HEK293T (cell line): ENCODE data around the gene NAT9.

Experiments
- CTCF ChIA-PET: fragments of 350-600 bp; formaldehyde crosslinking; extraction: SDS; loops from one replicate; lab custom pipeline; 2021; ENCODE audit warnings: antibody characterized with exemption, inconsistent platforms; lab: Yijun Ruan, JAX
- POLR2A ChIA-PET: fragments of 350-600 bp; formaldehyde crosslinking; extraction: SDS; loops from one replicate; lab custom pipeline; 2020; ENCODE audit warnings: antibody characterized with exemption, inconsistent platforms; lab: Yijun Ruan, JAX
- DNase-seq: peaks from one replicate; pipeline ENCODE4 v3.0.0; 2012; ENCODE audit warnings: mixed read lengths; ENCODE audit errors: extremely low spot score
- ARNT ChIP-seq: fragments of 450-650 bp; IDR thresholded peaks from 2 replicates; pipeline ENCODE4 v1.6.1; 2017; ENCODE audit warnings: mild to moderate bottlenecking
- BHLHE40 ChIP-seq: fragments of 450-650 bp; IDR thresholded peaks from 2 replicates; pipeline ENCODE4 v1.6.1; 2016; ENCODE audit warnings: mild to moderate bottlenecking, moderate library complexity, borderline replicate concordance
- CTBP1 ChIP-seq: fragments of 450-650 bp; IDR thresholded peaks from 2 replicates; pipeline ENCODE4 v1.6.1; 2016; ENCODE audit warnings: borderline replicate concordance
- ELF4 ChIP-seq: fragments of 450-650 bp; IDR thresholded peaks from 2 replicates; pipeline ENCODE4 v1.6.1; 2017; ENCODE audit warnings: antibody characterized with exemption
- FOXA1 ChIP-seq: fragments of 450-650 bp; IDR thresholded peaks from 2 replicates; pipeline ENCODE4 v1.6.1; 2016; ENCODE audit warnings: mild to moderate bottlenecking
- FOXK2 ChIP-seq: fragments of 450-650 bp; IDR thresholded peaks from 2 replicates; pipeline ENCODE4 v1.6.1; 2016; ENCODE audit warnings: mild to moderate bottlenecking
- FOXM1 ChIP-seq: fragments of 450-650 bp; IDR thresholded peaks from 2 replicates; pipeline ENCODE4 v1.6.1; 2017; ENCODE audit warnings: mild to moderate bottlenecking, borderline replicate concordance
- HDGF ChIP-seq: fragments of 450-650 bp; IDR thresholded peaks from 2 replicates; pipeline ENCODE4 v1.6.1; 2017; ENCODE audit warnings: antibody characterized with exemption, borderline replicate concordance
- L3MBTL2 ChIP-seq: fragments of 450-650 bp; conservative IDR thresholded peaks from 2 replicates; pipeline ENCODE4 v1.6.1; 2016; ENCODE audit warnings: mild to moderate bottlenecking
- LEF1 ChIP-seq: fragments of 450-650 bp; IDR thresholded peaks from 2 replicates; pipeline ENCODE4 v1.6.1; 2017; ENCODE audit warnings: mild to moderate bottlenecking, borderline replicate concordance
- NFRKB ChIP-seq: fragments of 450-650 bp; IDR thresholded peaks from 2 replicates; pipeline ENCODE4 v1.6.1; 2016; ENCODE audit warnings: mild to moderate bottlenecking, moderate library complexity
- PKNOX1 ChIP-seq: fragments of 450-650 bp; IDR thresholded peaks from 2 replicates; pipeline ENCODE4 v1.6.1; 2016
- SP1 ChIP-seq: fragments of 450-650 bp; IDR thresholded peaks from 2 replicates; pipeline ENCODE4 v1.6.1; 2017
- SUZ12 ChIP-seq: fragments of 450-650 bp; IDR thresholded peaks from 2 replicates; pipeline ENCODE4 v1.6.1; 2016; ENCODE audit warnings: mild to moderate bottlenecking
- TARDBP ChIP-seq: fragments of 450-650 bp; IDR thresholded peaks from 2 replicates; pipeline ENCODE4 v1.6.1; 2016
- ZNF384 ChIP-seq: fragments of 450-650 bp; IDR thresholded peaks from 2 replicates; pipeline ENCODE4 v1.6.1; 2016

The NAT9 gene

GRCh38 chr17:74776044-74776962 is at the start of gene NAT9:
NAT9 (minus strand) TSS chr17:74776345; CDS start chr17:74775698, 647 bp downstream.
- DNase-seq, result peak; percentile 100
- ChIA-PET POLR2A (interaction anchor here (0.6 to 2.6 kb wide), 18 partner anchors 8 to 210 kb away, joined by 3 to 22 read pairs (median 7); partner anchors contain the start of genes FDXR and RAB37), CTCF (interaction anchor here (0.6 to 1.5 kb wide), 10 partner anchors 15 to 119 kb away, joined by 3 to 6 read pairs (median 4); partner anchors contain the start of gene RAB37)
- TF ChIP-seq BHLHE40, result no peak
- TF ChIP-seq FOXK2, result no peak
- peak; percentile 86 for TF ChIP-seq L3MBTL2
- TF ChIP-seq ELF4, result peak; percentile 79
- peak; percentile 58 for TF ChIP-seq PKNOX1
- TF ChIP-seq SP1, result peak; percentile 41; the same call in 1 of the 2 replicates

GRCh38 chr17:74824961-74825627 is 48.9 kb upstream of the NAT9 start:
- DNase-seq, result no peak
- ChIA-PET POLR2A (no interaction called here), CTCF (no interaction called here)
- TF ChIP-seq LEF1 (no peak), CTBP1 (no peak), NFRKB (no peak), FOXK2 (no peak), FOXA1 (no peak), SUZ12 (no peak), HDGF (no peak), SP1 (no peak), L3MBTL2 (no peak), PKNOX1 (no peak)

- CTCF ChIA-PET, result no interaction called here
- DNase-seq, result no peak
- POLR2A ChIA-PET, result no interaction called here
- TF ChIP-seq FOXM1, result no peak
These were observed 46.8 kb upstream of the NAT9 start for GRCh38 chr17:74822939-74823367.

GRCh38 chr17:74822335-74822938 is 46.3 kb upstream of the NAT9 start:
- POLR2A ChIA-PET, result no interaction called here
- no peak for TF ChIP-seq FOXM1
- no peak for TF ChIP-seq HDGF
- no peak for TF ChIP-seq TARDBP
- TF ChIP-seq FOXK2, result no peak
- no peak for TF ChIP-seq BHLHE40
- no peak for TF ChIP-seq LEF1
- TF ChIP-seq PKNOX1, result no peak
- no peak for TF ChIP-seq ELF4
- TF ChIP-seq ARNT, result no peak
- no peak for TF ChIP-seq SUZ12
- TF ChIP-seq NFRKB, result no peak
- no peak for TF ChIP-seq L3MBTL2
- no peak for DNase-seq
- CTCF ChIA-PET, result no interaction called here

- no peak for DNase-seq
- no peak for TF ChIP-seq ELF4
- ChIA-PET POLR2A (interaction anchor here (1.2 kb wide), 1 partner anchor 51 kb away, joined by 4 read pairs; the partner anchor contains the start of gene FDXR), CTCF (interaction anchor here (1.4 kb wide), 1 partner anchor 26 kb away, joined by 3 read pairs; no protein-coding TSS in a partner anchor)
These were observed 45.6 kb upstream of the NAT9 start for GRCh38 chr17:74821655-74822334.

GRCh38 chr17:74819801-74820436 is 43.8 kb upstream of the NAT9 start:
- TF ChIP-seq ELF4 (no peak), ZNF384 (no peak), ARNT (no peak)
- POLR2A ChIA-PET, result no interaction called here
- no peak for DNase-seq
- CTCF ChIA-PET, result interaction anchor here (1.4 kb wide), 1 partner anchor 28 kb away, joined by 3 read pairs; no protein-coding TSS in a partner anchor
